ENCODE results near the gene GLDN.

Gene GLDN

DNA sequence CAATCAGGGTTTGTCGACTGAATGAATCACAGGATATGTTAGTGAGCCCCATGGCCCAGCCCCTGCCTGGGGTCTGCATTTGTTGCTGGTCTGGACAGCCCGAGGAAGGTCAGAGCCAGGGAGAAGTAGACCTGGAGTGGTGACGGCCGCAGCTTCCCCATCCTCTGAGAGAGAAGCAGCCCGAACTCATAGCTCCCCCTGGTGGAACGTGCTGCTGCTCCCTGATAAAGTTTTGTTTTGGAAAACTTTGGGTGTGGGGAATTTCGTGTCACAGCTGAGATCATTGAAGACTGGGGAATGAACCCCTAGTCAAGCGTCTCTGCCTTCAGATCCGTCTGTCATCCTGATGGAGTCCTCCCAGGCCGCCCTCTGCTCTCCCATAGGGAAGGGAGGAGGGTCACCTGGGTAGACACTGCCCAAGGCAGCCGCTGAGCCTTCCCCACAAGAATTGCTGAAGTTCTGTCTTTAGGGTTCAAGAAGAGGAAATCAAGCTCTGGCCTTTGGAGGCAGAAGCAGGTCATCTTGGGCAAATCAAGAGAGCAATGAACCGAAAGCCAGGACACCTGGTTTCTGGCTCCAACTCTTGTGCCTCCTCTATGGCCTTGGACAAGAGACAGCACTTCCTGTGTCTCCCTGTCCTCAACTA is 60.5 kb downstream of the GLDN start:
- Histone ChIP-seq H3K9me3 (ENCODE audit: control insufficient read depth, low read length) (no peaks in the 10 kb centered on the region), H2AFZ (ENCODE audit: low read depth, low read length) (no peak overlapping the region)

DNA sequence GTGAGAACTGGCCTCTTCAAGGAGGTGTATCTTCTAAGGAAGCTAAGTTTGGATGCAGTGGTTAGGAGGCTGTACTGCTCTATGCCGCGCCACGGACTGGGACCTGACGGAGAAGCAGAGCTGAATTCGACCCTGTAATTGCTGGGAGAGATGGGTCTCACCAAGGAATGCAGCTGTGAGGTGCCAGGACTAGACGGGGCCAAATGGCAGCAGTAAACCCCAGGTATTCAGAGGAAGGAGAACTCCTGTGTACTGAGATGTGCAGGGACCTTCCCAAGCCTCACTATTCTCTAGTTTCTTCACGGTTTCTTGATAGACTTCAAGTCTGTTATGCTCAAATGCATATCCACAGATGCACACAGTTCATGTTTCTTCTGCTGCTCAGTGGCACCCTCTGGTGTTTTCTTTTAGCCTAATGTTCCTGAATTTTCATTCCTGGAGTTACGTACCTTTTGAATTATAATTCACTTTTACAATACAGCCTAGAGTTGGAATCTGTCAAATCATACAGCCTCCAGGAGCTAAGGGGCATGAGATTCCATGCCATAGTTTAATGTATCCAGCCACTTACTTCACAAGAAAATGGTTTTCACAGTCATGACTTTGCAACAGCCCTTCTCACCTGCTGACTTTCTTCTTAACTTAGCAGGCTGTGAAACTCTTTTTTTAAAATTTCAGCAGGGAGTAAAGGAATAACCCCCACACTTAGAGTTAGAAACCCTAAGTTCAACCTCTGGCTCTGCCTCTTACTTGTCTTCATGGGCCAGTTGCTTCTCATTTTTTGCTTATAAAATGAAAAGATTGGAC is 61.8 kb downstream of the GLDN start:
- H3K36me3 ChIP-seq (ENCODE audit: control insufficient read depth in 1 of 2, insufficient read depth in 2 of 2, low read depth in 1 of 2, low read length in 2 of 2), result no peaks in the 10 kb centered on the region
- no peak overlapping the region for H2AFZ ChIP-seq (ENCODE audit: low read depth, low read length)
- no peaks in the 10 kb centered on the region for H3K9me3 ChIP-seq (ENCODE audit: control insufficient read depth, low read length)
- H3K27me3 ChIP-seq (ENCODE audit: control insufficient read depth in 1 of 2, insufficient read depth in 1 of 2, low read length in 2 of 2), result peaks cover 25 to 27% of the 10 kb centered on the region in 2 experiments
- H3K27ac ChIP-seq (ENCODE audit: low read length, poor library complexity, severe bottlenecking), result no peak overlapping the region
- H3K9ac ChIP-seq (ENCODE audit: low read length), result no peak overlapping the region
- no peak overlapping the region for H2AK5ac ChIP-seq (ENCODE audit: low read length, severe bottlenecking)
- H3K4ac ChIP-seq (ENCODE audit: low read depth in 1 of 2, low read length in 2 of 2), result no peak overlapping the region
- H4K8ac ChIP-seq (ENCODE audit: low read length), result no peak overlapping the region
- peak; percentile 54 for DNase-seq
- H3K4me1 ChIP-seq (ENCODE audit: control insufficient read depth, insufficient read depth, low read depth, low read length), result peaks cover 2% of the 10 kb centered on the region
- H3K14ac ChIP-seq (ENCODE audit: low read length in 2 of 2), result no peak overlapping the region
- WGBS, result 86% methylated on average over 8 of the region's 8 CpGs
- no peak overlapping the region for H3K18ac ChIP-seq (ENCODE audit: low read depth in 1 of 2, low read length in 2 of 2)
- H2BK12ac ChIP-seq (ENCODE audit: low read length in 2 of 2), result peak overlapping the region in 1 of 2 experiments; percentile 21
- no peak overlapping the region for H2BK5ac ChIP-seq (ENCODE audit: low read depth, low read length, poor library complexity, severe bottlenecking)
- H3K4me3 ChIP-seq (ENCODE audit: insufficient read depth in 1 of 2, low read depth in 1 of 2, low read length in 2 of 2), result no peak overlapping the region
- no peak overlapping the region for H3K4me2 ChIP-seq (ENCODE audit: low read length, poor library complexity, severe bottlenecking)
- H2BK120ac ChIP-seq (ENCODE audit: low read depth, low read length), result no peak overlapping the region
- no peaks in the 10 kb centered on the region for H3K79me1 ChIP-seq (replicated peaks; ENCODE audit: low read length, poor library complexity, severe bottlenecking)
- no peak overlapping the region for H2BK15ac ChIP-seq (ENCODE audit: low read depth, poor library complexity, severe bottlenecking)
- H3K23ac ChIP-seq (ENCODE audit: low read length in 2 of 2), result no peak overlapping the region
- H4K91ac ChIP-seq (ENCODE audit: low read length), result no peak overlapping the region

More for the DNA sequence above, 60.5 kb downstream of the GLDN start:
- Histone ChIP-seq H3K27ac (ENCODE audit: low read length, poor library complexity, severe bottlenecking) (no peak overlapping the region), H3K36me3 (ENCODE audit: control insufficient read depth in 1 of 2, insufficient read depth in 2 of 2, low read depth in 1 of 2, low read length in 2 of 2) (no peaks in the 10 kb centered on the region), H2AK5ac (ENCODE audit: low read length, severe bottlenecking) (no peak overlapping the region), H3K79me1 (replicated peaks; ENCODE audit: low read length, poor library complexity, severe bottlenecking) (no peaks in the 10 kb centered on the region), H4K8ac (ENCODE audit: low read length) (no peak overlapping the region), H3K4ac (ENCODE audit: low read depth in 1 of 2, low read length in 2 of 2) (no peak overlapping the region), H2BK15ac (ENCODE audit: low read depth, poor library complexity, severe bottlenecking) (no peak overlapping the region), H2BK12ac (ENCODE audit: low read length in 2 of 2) (no peak overlapping the region), H4K91ac (ENCODE audit: low read length) (no peak overlapping the region), H3K4me3 (ENCODE audit: insufficient read depth in 1 of 2, low read depth in 1 of 2, low read length in 2 of 2) (no peak overlapping the region), H3K23ac (ENCODE audit: low read length in 2 of 2) (no peak overlapping the region), H3K4me2 (ENCODE audit: low read length, poor library complexity, severe bottlenecking) (no peak overlapping the region), H3K4me1 (ENCODE audit: control insufficient read depth, insufficient read depth, low read depth, low read length) (peaks cover 2% of the 10 kb centered on the region), H3K27me3 (ENCODE audit: control insufficient read depth in 1 of 2, insufficient read depth in 1 of 2, low read length in 2 of 2) (peaks cover 38% of the 10 kb centered on the region in 2 experiments), H2BK120ac (ENCODE audit: low read depth, low read length) (no peak overlapping the region), H3K9ac (ENCODE audit: low read length) (no peak overlapping the region), H3K14ac (ENCODE audit: low read length in 2 of 2) (no peak overlapping the region), H3K18ac (ENCODE audit: low read depth in 1 of 2, low read length in 2 of 2) (no peak overlapping the region), H2BK5ac (ENCODE audit: low read depth, low read length, poor library complexity, severe bottlenecking) (no peak overlapping the region)
- 33% methylated on average over 12 of the region's 12 CpGs for WGBS
- DNase-seq, result peak; percentile 58

DNA sequence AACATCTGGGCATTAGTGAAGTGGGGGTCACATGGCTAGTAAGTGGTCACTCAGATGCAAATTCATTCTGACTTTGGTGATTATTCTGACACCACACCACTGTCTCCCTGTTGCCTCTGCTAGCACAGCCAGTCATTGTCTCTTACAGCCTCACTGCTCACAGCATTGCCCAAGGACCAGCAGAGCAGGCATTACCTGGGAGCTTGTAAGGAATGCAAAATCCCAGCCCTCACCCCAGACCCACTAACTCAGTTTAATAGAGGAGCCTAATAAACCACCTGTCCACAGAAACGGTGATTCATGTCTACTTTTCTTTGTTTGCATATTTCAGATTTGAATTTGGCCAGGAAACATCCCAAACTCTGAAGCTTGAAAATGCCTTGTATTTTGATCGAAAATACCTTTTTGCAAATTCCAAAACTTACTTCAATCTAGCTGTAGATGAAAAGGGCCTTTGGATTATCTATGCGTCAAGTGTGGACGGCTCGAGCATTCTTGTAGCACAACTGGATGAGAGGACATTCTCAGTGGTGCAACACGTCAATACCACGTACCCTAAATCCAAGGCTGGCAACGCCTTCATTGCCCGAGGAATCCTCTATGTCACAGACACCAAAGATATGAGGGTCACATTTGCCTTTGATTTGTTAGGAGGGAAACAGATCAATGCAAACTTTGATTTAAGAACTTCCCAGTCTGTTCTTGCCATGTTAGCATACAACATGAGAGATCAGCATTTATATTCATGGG is 62.7 kb downstream of the GLDN start:
- H2AK5ac ChIP-seq (ENCODE audit: low read length, severe bottlenecking), result no peak overlapping the region
- no peak overlapping the region for H2BK15ac ChIP-seq (ENCODE audit: low read depth, poor library complexity, severe bottlenecking)
- no peak overlapping the region for H3K14ac ChIP-seq (ENCODE audit: low read length in 2 of 2)
- no peaks in the 10 kb centered on the region for H3K36me3 ChIP-seq (ENCODE audit: control insufficient read depth in 1 of 2, insufficient read depth in 2 of 2, low read depth in 1 of 2, low read length in 2 of 2)
- no peaks in the 10 kb centered on the region for H3K9me3 ChIP-seq (ENCODE audit: control insufficient read depth, low read length)
- no peak overlapping the region for H4K8ac ChIP-seq (ENCODE audit: low read length)
- no peak overlapping the region for H3K4me2 ChIP-seq (ENCODE audit: low read length, poor library complexity, severe bottlenecking)
- H3K79me1 ChIP-seq (replicated peaks; ENCODE audit: low read length, poor library complexity, severe bottlenecking), result no peaks in the 10 kb centered on the region
- H3K9ac ChIP-seq (ENCODE audit: low read length), result no peak overlapping the region
- H3K27ac ChIP-seq (ENCODE audit: low read length, poor library complexity, severe bottlenecking), result no peak overlapping the region
- H3K4me3 ChIP-seq (ENCODE audit: insufficient read depth in 1 of 2, low read depth in 1 of 2, low read length in 2 of 2), result no peak overlapping the region
- no peak overlapping the region for H2BK5ac ChIP-seq (ENCODE audit: low read depth, low read length, poor library complexity, severe bottlenecking)
- no peak overlapping the region for H2BK120ac ChIP-seq (ENCODE audit: low read depth, low read length)
- H3K4me1 ChIP-seq (ENCODE audit: control insufficient read depth, insufficient read depth, low read depth, low read length), result peaks cover 2% of the 10 kb centered on the region
- peaks cover 17 to 18% of the 10 kb centered on the region in 2 experiments for H3K27me3 ChIP-seq (ENCODE audit: control insufficient read depth in 1 of 2, insufficient read depth in 1 of 2, low read length in 2 of 2)
- WGBS, result 94% methylated on average over 9 of the region's 9 CpGs
- H2AFZ ChIP-seq (ENCODE audit: low read depth, low read length), result no peak overlapping the region
- H3K4ac ChIP-seq (ENCODE audit: low read depth in 1 of 2, low read length in 2 of 2), result no peak overlapping the region
- no peak overlapping the region for H3K18ac ChIP-seq (ENCODE audit: low read depth in 1 of 2, low read length in 2 of 2)
- no peak overlapping the region for H3K23ac ChIP-seq (ENCODE audit: low read length in 2 of 2)
- DNase-seq, result no peak
- no peak overlapping the region for H4K91ac ChIP-seq (ENCODE audit: low read length)
- no peak overlapping the region for H2BK12ac ChIP-seq (ENCODE audit: low read length in 2 of 2)
